Measurements from ENCODE around the gene ZNF202. TPM values are rescaled to one million over a fixed set of nuclear protein-coding genes. Genes with fewer than 3 reads are reported as not detected.

ZNF202 gene
- total and polyA plus RNA-seq, 2 donors (not counting 1 experiment from before 2014, with no cell fraction given) = 17.0 to 25.1 TPM

GRCh38 chr11:123719452-123719851, 22.0 kb downstream of the ZNF202 start:
- no peaks in the 10 kb centered on the region for H4K20me1 ChIP-seq (ENCODE audit: control insufficient read depth, insufficient read depth, low read length, poor library complexity, severe bottlenecking)
- no peak overlapping the region for H2AFZ ChIP-seq (ENCODE audit: insufficient read depth, low read depth, low read length, poor library complexity, severe bottlenecking)
- no peak for TF ChIP-seq EZH2 (IDR thresholded peaks at IDR 0.05; ENCODE audit: borderline replicate concordance, insufficient read depth, low read depth, low read length, poor library complexity, severe bottlenecking)
- TF ChIP-seq CTCF (IDR thresholded peaks at IDR 0.05) = no peak
- no peak overlapping the region for H3K9ac ChIP-seq (ENCODE audit: low read length)
- no CpG with 5 or more reads among the region's 1 CpG for WGBS (ENCODE audit: insufficient coverage)
- H3K4me1 ChIP-seq (ENCODE audit: control insufficient read depth in 2 of 2, insufficient read depth in 2 of 2, low read length in 2 of 2) = no peaks in the 10 kb centered on the region
- H3K9me3 Mint-ChIP-seq (ENCODE audit: insufficient read depth) = no peaks in the 10 kb centered on the region
- no peak overlapping the region for H3K27ac Mint-ChIP-seq
- no peaks in the 10 kb centered on the region for H3K79me2 ChIP-seq (ENCODE audit: control insufficient read depth, insufficient read depth, low read length)
- DNase-seq (no peak), ATAC-seq (ENCODE audit: low read depth) (no peak)
- H3K27me3 Mint-ChIP-seq = peaks cover 27% of the 10 kb centered on the region
- CTCF ChIA-PET = interaction anchor here (0.8 to 2.0 kb wide), 2 partner anchors 8 to 12 kb away, joined by 3 to 14 read pairs; no protein-coding TSS in a partner anchor
- peaks cover 0 to 3% (median 0%) of the 10 kb centered on the region in 4 experiments for H3K27me3 ChIP-seq (replicated peaks in 1 of 4; ENCODE audit: control extremely low read depth in 1 of 4, control insufficient read depth in 3 of 4, insufficient read depth in 4 of 4, low read length in 3 of 4)
- intact Hi-C loops (cut with micrococcal nuclease) = no loop called here
- H3K4me3 ChIP-seq (ENCODE audit: control extremely low read depth in 1 of 5, extremely low read depth in 1 of 5, insufficient read depth in 1 of 5, low read depth in 2 of 5, low read length in 4 of 5) = no peak overlapping the region
- H3K9me3 ChIP-seq (ENCODE audit: control extremely low read depth in 1 of 3, control insufficient read depth in 2 of 3, insufficient read depth in 1 of 3, low read length in 2 of 3) = no peaks in the 10 kb centered on the region
- POLR2A ChIA-PET = no interaction called here
- H3K4me3 Mint-ChIP-seq = no peak overlapping the region
- no peak overlapping the region for H3K27ac ChIP-seq (ENCODE audit: low read length in 2 of 2)
- no peaks in the 10 kb centered on the region for H3K4me1 Mint-ChIP-seq
- peaks cover 0 to 6% of the 10 kb centered on the region in 2 experiments for H3K36me3 ChIP-seq (replicated peaks in 1 of 2; ENCODE audit: control extremely low read depth in 1 of 2, control insufficient read depth in 1 of 2, extremely low read depth in 1 of 2, insufficient read depth in 2 of 2, low read length in 1 of 2)
- no peak overlapping the region for H3K4me2 ChIP-seq (replicated peaks; ENCODE audit: low read depth, low read length, poor library complexity, severe bottlenecking)

- H3K4me2 ChIP-seq (replicated peaks; ENCODE audit: low read depth, low read length, poor library complexity, severe bottlenecking) = no peak overlapping the region
- TF ChIP-seq EZH2 (IDR thresholded peaks at IDR 0.05; ENCODE audit: borderline replicate concordance, insufficient read depth, low read depth, low read length, poor library complexity, severe bottlenecking) (no peak), CTCF (IDR thresholded peaks at IDR 0.05) (no peak)
- intact Hi-C loops (cut with micrococcal nuclease) = no loop called here
- no peak overlapping the region for H3K9ac ChIP-seq (ENCODE audit: low read length)
- no peak overlapping the region for H2AFZ ChIP-seq (ENCODE audit: insufficient read depth, low read depth, low read length, poor library complexity, severe bottlenecking)
- no peaks in the 10 kb centered on the region for H3K4me1 Mint-ChIP-seq
- CTCF ChIA-PET = interaction anchor here (0.7 to 2.0 kb wide), 3 partner anchors 11 to 13 kb away, joined by 3 to 14 read pairs (median 3); no protein-coding TSS in a partner anchor
- H4K20me1 ChIP-seq (ENCODE audit: control insufficient read depth, insufficient read depth, low read length, poor library complexity, severe bottlenecking) = no peaks in the 10 kb centered on the region
- no CpG with 5 or more reads among the region's 4 CpGs for WGBS (ENCODE audit: insufficient coverage)
- H3K27me3 ChIP-seq (replicated peaks in 1 of 4; ENCODE audit: control extremely low read depth in 1 of 4, control insufficient read depth in 3 of 4, insufficient read depth in 4 of 4, low read length in 3 of 4) = peaks cover 0 to 3% (median 1%) of the 10 kb centered on the region in 4 experiments
- DNase-seq (no peak), ATAC-seq (ENCODE audit: low read depth) (no peak)
- no peaks in the 10 kb centered on the region for H3K9me3 ChIP-seq (ENCODE audit: control extremely low read depth in 1 of 3, control insufficient read depth in 2 of 3, insufficient read depth in 1 of 3, low read length in 2 of 3)
- no peak overlapping the region for H3K4me3 ChIP-seq (ENCODE audit: control extremely low read depth in 1 of 5, extremely low read depth in 1 of 5, insufficient read depth in 1 of 5, low read depth in 2 of 5, low read length in 4 of 5)
- H3K27ac Mint-ChIP-seq = no peak overlapping the region
- no peaks in the 10 kb centered on the region for H3K4me1 ChIP-seq (ENCODE audit: control insufficient read depth in 2 of 2, insufficient read depth in 2 of 2, low read length in 2 of 2)
- no peaks in the 10 kb centered on the region for H3K9me3 Mint-ChIP-seq (ENCODE audit: insufficient read depth)
- peaks cover 0 to under 1% of the 10 kb centered on the region in 2 experiments for H3K36me3 ChIP-seq (replicated peaks in 1 of 2; ENCODE audit: control extremely low read depth in 1 of 2, control insufficient read depth in 1 of 2, extremely low read depth in 1 of 2, insufficient read depth in 2 of 2, low read length in 1 of 2)
- H3K79me2 ChIP-seq (ENCODE audit: control insufficient read depth, insufficient read depth, low read length) = no peaks in the 10 kb centered on the region
- H3K27ac ChIP-seq (ENCODE audit: low read length in 2 of 2) = no peak overlapping the region
- POLR2A ChIA-PET = no interaction called here
- H3K27me3 Mint-ChIP-seq = peaks cover 36% of the 10 kb centered on the region
- no peak overlapping the region for H3K4me3 Mint-ChIP-seq
Observed at GRCh38 chr11:123718469-123718868, 23.0 kb downstream of the ZNF202 start.

Measured in B cell (primary cell).